Neuronal stem cell (in vitro differentiated cells): ENCODE results near the gene EML1.

Experiments used
- DNase-seq: peaks from one replicate; pipeline ENCODE4 v3.0.0-alpha.2; 2013; ENCODE audit warnings: low spot score
- H2AFZ ChIP-seq: one replicate; pipeline ENCODE4 v1.6.1; 2013; ENCODE audit warnings: mild to moderate bottlenecking, low read length, inconsistent platforms
- H2AK5ac ChIP-seq: 2 replicates; pipeline ENCODE4 v1.6.1; 2013; ENCODE audit warnings: low read depth, mild to moderate bottlenecking, inconsistent platforms, low read length, moderate library complexity, mixed read lengths
- H2BK120ac ChIP-seq: 2 replicates; pipeline ENCODE4 v1.6.1; 2013; ENCODE audit warnings: low read depth, mild to moderate bottlenecking, inconsistent platforms, low read length, moderate library complexity, mixed read lengths
- H2BK12ac ChIP-seq: one replicate; pipeline ENCODE4 v1.6.1; 2013; ENCODE audit warnings: low read length, inconsistent platforms
- H2BK15ac ChIP-seq: 2 replicates; pipeline ENCODE4 v1.6.1; 2013; ENCODE audit warnings: mild to moderate bottlenecking, low read length, inconsistent platforms, mixed read lengths
- H2BK5ac ChIP-seq: one replicate; pipeline ENCODE4 v1.6.1; 2013; ENCODE audit warnings: inconsistent platforms, mild to moderate bottlenecking, low read length, moderate library complexity
- H3K14ac ChIP-seq: one replicate; pipeline ENCODE4 v1.6.1; 2013; ENCODE audit warnings: low read length, inconsistent platforms
- H3K18ac ChIP-seq: 2 replicates; pipeline ENCODE4 v1.6.1; 2013; ENCODE audit warnings: low read length, inconsistent platforms
- H3K23ac ChIP-seq: 2 replicates; pipeline ENCODE4 v1.6.1; 2013; ENCODE audit warnings: low read depth, mild to moderate bottlenecking, mixed read lengths, low read length, inconsistent platforms; ENCODE audit not compliant: poor library complexity
- H3K27ac ChIP-seq: replicated peaks from 3 replicates; pipeline ENCODE4 v1.5.1; 2013; ENCODE audit warnings: low read length, inconsistent platforms
- H3K27me3 ChIP-seq, 3 experiments: 2 replicates each; pipeline ENCODE4 v1.6.1; 2013; ENCODE audit warnings: low read length in 3 of 3, mild to moderate bottlenecking in 2 of 3, inconsistent platforms in 1 of 3, low read depth in 1 of 3, mixed read lengths in 1 of 3, moderate library complexity in 1 of 3; ENCODE audit not compliant: control insufficient read depth in 3 of 3, insufficient read depth in 3 of 3
- H3K36me3 ChIP-seq, 2 donors: replicated peaks in 1 of 2; 2 replicates each; pipeline ENCODE4 v1.6.1; 2013; ENCODE audit warnings: low read length in 2 of 2; ENCODE audit not compliant: control insufficient read depth in 2 of 2, insufficient read depth in 2 of 2
- H3K4ac ChIP-seq: 2 replicates; pipeline ENCODE4 v1.6.1; 2013; ENCODE audit warnings: inconsistent platforms, mild to moderate bottlenecking, low read length, moderate library complexity
- H3K4me1 ChIP-seq, 2 donors: 1 replicate in 1 of 2; 2 replicates in 1 of 2; pipeline ENCODE4 v1.6.1; 2013; ENCODE audit warnings: low read length in 2 of 2, low read depth in 1 of 2; ENCODE audit not compliant: control insufficient read depth in 2 of 2, insufficient read depth in 1 of 2
- H3K4me2 ChIP-seq: one replicate; pipeline ENCODE4 v1.6.1; 2013; ENCODE audit warnings: mild to moderate bottlenecking, low read length, inconsistent platforms; ENCODE audit not compliant: insufficient read depth, poor library complexity, severe bottlenecking
- H3K4me3 ChIP-seq, 2 donors: 2 replicates each; pipeline ENCODE4 v1.5.1; 2013; ENCODE audit warnings: low read length in 2 of 2, mild to moderate bottlenecking in 2 of 2, inconsistent platforms in 1 of 2, moderate library complexity in 1 of 2
- H3K79me1 ChIP-seq: one replicate; pipeline ENCODE4 v1.6.1; 2013; ENCODE audit warnings: low read depth, mild to moderate bottlenecking, inconsistent platforms, low read length, moderate library complexity
- H3K9ac ChIP-seq: one replicate; pipeline ENCODE4 v1.6.1; 2013; ENCODE audit warnings: mild to moderate bottlenecking, low read depth, low read length, inconsistent platforms; ENCODE audit not compliant: poor library complexity
- H3K9me3 ChIP-seq, 2 donors: replicated peaks in 1 of 2; 2 replicates each; pipeline versions ENCODE3 to v1.6.1; 2013; ENCODE audit warnings: low read length in 2 of 2, mild to moderate bottlenecking in 2 of 2, inconsistent platforms in 1 of 2, low read depth in 1 of 2, mixed read lengths in 1 of 2, moderate library complexity in 1 of 2; ENCODE audit not compliant: control insufficient read depth in 2 of 2, insufficient read depth in 1 of 2
- H4K8ac ChIP-seq: one replicate; pipeline ENCODE4 v1.6.1; 2013; ENCODE audit warnings: low read depth, mild to moderate bottlenecking, inconsistent platforms, low read length, moderate library complexity
- H4K91ac ChIP-seq: one replicate; pipeline ENCODE4 v1.6.1; 2013; ENCODE audit warnings: low read length, low read depth, mild to moderate bottlenecking, inconsistent platforms; ENCODE audit not compliant: poor library complexity
- WGBS, 2 donors: extraction: QIAGEN DNeasy Blood & Tissue Kit; methylation state at CpG; one replicate each; pipeline ENCODE4 v1.1.7; 2013; ENCODE audit warnings: missing lambda C conversion rate in 2 of 2, mixed read lengths in 1 of 2; ENCODE audit not compliant: insufficient read length in 2 of 2, insufficient replicate concordance in 1 of 2; ENCODE audit errors: extremely low coverage in 2 of 2; 5-methylcytosine and 5-hydroxymethylcytosine counted together

EML1 gene

DNA sequence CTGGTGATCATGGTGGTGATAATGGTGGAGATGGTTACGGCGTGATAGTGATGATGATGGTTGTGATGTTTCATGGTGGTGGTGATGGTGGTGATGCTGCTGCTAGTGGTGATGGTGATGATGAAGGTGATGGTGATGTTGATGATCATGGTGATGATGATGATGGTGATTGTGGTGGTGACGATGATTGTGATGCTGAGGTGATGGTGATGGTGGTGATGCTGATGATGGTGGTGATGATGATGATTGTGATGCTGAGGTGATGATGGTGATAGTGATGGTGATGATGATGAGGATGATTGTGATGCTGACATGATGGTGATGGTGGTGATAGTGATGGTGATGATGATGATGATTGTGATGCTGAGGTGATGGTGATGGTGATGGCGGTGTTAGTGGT lies 158.8 kb downstream of the EML1 start:
- no peak overlapping the region for H3K9ac ChIP-seq
- peak overlapping the region in 1 of 2 donors; percentile 38 for H3K4me3 ChIP-seq
- H3K27ac ChIP-seq, result no peak overlapping the region
- 100% methylated on average over 3 of the region's 4 CpGs; no CpG with 5 or more reads in 1 of the 2 donors for whole genome bisulfite sequencing, 2 donors
- peaks cover 4 to 13% of the 10 kb centered on the region in 2 donors for H3K4me1 ChIP-seq
- no peak overlapping the region for H4K8ac ChIP-seq
- no peak overlapping the region for H2BK15ac ChIP-seq
- DNase-seq, result no peak
- no peak overlapping the region for H3K18ac ChIP-seq
- H2BK120ac ChIP-seq, result no peak overlapping the region
- H2BK5ac ChIP-seq, result no peak overlapping the region
- H3K23ac ChIP-seq, result peak overlapping the region; percentile 62
- H3K27me3 ChIP-seq, result no peaks in the 10 kb centered on the region
- H2BK12ac ChIP-seq, result no peak overlapping the region
- H3K4ac ChIP-seq, result no peak overlapping the region
- H3K36me3 ChIP-seq, result no peaks in the 10 kb centered on the region
- H3K14ac ChIP-seq, result no peak overlapping the region
- no peaks in the 10 kb centered on the region for H3K79me1 ChIP-seq
- H4K91ac ChIP-seq, result no peak overlapping the region
- H3K9me3 ChIP-seq, result peaks cover 0 to 4% of the 10 kb centered on the region in 2 donors
- H3K4me2 ChIP-seq, result no peak overlapping the region
- no peak overlapping the region for H2AFZ ChIP-seq
- H2AK5ac ChIP-seq, result no peak overlapping the region

- Histone ChIP-seq H3K36me3 (no peaks in the 10 kb centered on the region), H3K4me1 (peaks cover 4 to 13% of the 10 kb centered on the region in 2 donors), H3K18ac (no peak overlapping the region), H3K14ac (no peak overlapping the region), H3K23ac (peak overlapping the region; percentile 62), H2AFZ (no peak overlapping the region), H3K4me3 (peak overlapping the region in 1 of 2 donors; percentile 38), H2BK5ac (no peak overlapping the region), H3K27ac (no peak overlapping the region), H3K27me3 (no peaks in the 10 kb centered on the region), H4K91ac (no peak overlapping the region), H3K9ac (no peak overlapping the region), H2AK5ac (no peak overlapping the region), H2BK120ac (no peak overlapping the region), H3K9me3 (peaks cover 0 to 4% of the 10 kb centered on the region in 2 donors), H3K4ac (no peak overlapping the region), H2BK15ac (no peak overlapping the region), H3K4me2 (no peak overlapping the region), H3K79me1 (no peaks in the 10 kb centered on the region), H2BK12ac (no peak overlapping the region), H4K8ac (no peak overlapping the region)
- DNase-seq, result no peak
- WGBS, 2 donors, result no CpG with 5 or more reads among the region's 2 CpGs
Measured at GRCh38 chr14:99952453-99952852, 159.2 kb downstream of the EML1 start.

DNA sequence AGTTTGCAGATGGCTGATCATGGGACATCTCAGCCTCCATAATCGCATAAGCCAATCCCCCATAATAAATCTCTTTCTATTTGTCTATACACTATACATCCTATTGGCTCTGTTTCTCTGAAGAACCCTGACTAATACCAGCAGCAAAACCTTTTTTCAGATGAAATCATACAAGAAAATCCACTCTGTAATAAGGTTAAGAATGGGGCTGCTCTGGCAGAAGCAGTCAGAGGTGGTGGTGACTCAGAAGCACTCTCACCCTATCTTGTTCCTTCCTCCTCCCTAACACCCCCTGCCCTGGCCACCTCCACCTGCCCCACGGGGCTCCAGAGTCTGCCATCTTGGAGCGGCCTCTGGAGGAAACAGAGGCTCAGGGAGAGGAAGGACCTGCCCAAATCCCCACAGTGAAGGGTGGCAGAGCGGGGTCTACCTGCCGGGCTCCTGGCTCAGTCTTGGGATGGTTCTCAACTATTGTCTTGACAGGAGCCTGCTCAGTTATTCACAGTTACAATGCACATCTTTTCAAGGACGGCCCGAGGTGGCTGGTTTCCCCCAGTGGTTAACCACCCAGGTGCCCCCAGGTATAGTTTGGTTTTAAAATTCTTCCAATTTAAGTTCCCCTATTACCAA lies 162.7 kb downstream of the EML1 start:
- no peak overlapping the region for H3K27ac ChIP-seq
- H3K9ac ChIP-seq, result no peak overlapping the region
- no peak overlapping the region for H4K8ac ChIP-seq
- no peak overlapping the region for H4K91ac ChIP-seq
- H3K27me3 ChIP-seq, result no peaks in the 10 kb centered on the region
- no peak overlapping the region for H3K4ac ChIP-seq
- peaks cover 0 to 5% of the 10 kb centered on the region in 2 donors for H3K4me1 ChIP-seq
- WGBS, 2 donors, result no CpG with 5 or more reads among the region's 7 CpGs
- no peak overlapping the region for H2BK12ac ChIP-seq
- H3K79me1 ChIP-seq, result no peaks in the 10 kb centered on the region
- H2AFZ ChIP-seq, result no peak overlapping the region
- H3K4me2 ChIP-seq, result no peak overlapping the region
- no peak overlapping the region for H2BK120ac ChIP-seq
- no peak overlapping the region for H2AK5ac ChIP-seq
- H3K23ac ChIP-seq, result no peak overlapping the region
- H3K9me3 ChIP-seq, result peaks cover 0 to 4% of the 10 kb centered on the region in 2 donors
- peak overlapping the region; percentile 57 for H3K18ac ChIP-seq
- H3K36me3 ChIP-seq, result no peaks in the 10 kb centered on the region
- peak overlapping the region; percentile 56 for H3K14ac ChIP-seq
- no peak overlapping the region for H3K4me3 ChIP-seq
- no peak overlapping the region for H2BK5ac ChIP-seq
- H2BK15ac ChIP-seq, result no peak overlapping the region
- DNase-seq, result no peak

- Histone ChIP-seq H3K27ac (no peak overlapping the region), H2BK120ac (no peak overlapping the region), H3K4me2 (no peak overlapping the region), H3K36me3 (no peaks in the 10 kb centered on the region), H3K23ac (no peak overlapping the region), H3K14ac (no peak overlapping the region), H3K4me3 (no peak overlapping the region), H3K4me1 (no peaks in the 10 kb centered on the region), H3K9ac (no peak overlapping the region), H2AFZ (no peak overlapping the region), H2BK12ac (no peak overlapping the region), H3K79me1 (no peaks in the 10 kb centered on the region), H4K8ac (no peak overlapping the region), H3K4ac (no peak overlapping the region), H3K18ac (no peak overlapping the region), H2BK5ac (no peak overlapping the region), H2AK5ac (no peak overlapping the region), H2BK15ac (no peak overlapping the region), H3K9me3 (no peaks in the 10 kb centered on the region), H3K27me3 (no peaks in the 10 kb centered on the region), H4K91ac (no peak overlapping the region)
- WGBS, 2 donors, result no CpG with 5 or more reads among the region's 7 CpGs
- DNase-seq, result no peak
Measured at GRCh38 chr14:99958380-99958779, 165.2 kb downstream of the EML1 start.
